NCI-H526 (cell line): ENCODE data around the gene PRKAG2.

ENCODE experiments used
- DNase-seq, 2 experiments: peaks; one replicate each; lab custom pipeline; 2025; lab: John Stamatoyannopoulos, UW

PRKAG2 gene

DNA sequence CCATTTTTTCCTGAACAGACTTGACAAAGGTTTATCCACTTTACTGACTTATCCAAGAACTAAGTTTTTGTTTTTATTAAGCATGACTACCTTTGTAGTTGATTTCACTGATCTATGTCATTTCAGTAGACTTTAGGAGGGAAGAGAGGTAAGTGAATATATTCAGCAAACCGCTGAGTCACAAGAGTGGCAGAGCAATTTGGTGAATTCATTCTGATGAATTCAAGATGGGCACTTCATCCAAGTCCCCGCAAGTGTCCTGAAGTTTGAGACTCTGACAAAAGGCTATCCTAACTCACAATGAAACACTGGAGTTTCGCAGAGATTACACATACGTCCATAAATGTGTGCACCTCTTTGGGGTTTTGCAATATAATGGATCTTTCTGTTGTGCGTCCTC is 255.0 kb downstream of the PRKAG2 start:
- no peak for DNase-seq

DNA sequence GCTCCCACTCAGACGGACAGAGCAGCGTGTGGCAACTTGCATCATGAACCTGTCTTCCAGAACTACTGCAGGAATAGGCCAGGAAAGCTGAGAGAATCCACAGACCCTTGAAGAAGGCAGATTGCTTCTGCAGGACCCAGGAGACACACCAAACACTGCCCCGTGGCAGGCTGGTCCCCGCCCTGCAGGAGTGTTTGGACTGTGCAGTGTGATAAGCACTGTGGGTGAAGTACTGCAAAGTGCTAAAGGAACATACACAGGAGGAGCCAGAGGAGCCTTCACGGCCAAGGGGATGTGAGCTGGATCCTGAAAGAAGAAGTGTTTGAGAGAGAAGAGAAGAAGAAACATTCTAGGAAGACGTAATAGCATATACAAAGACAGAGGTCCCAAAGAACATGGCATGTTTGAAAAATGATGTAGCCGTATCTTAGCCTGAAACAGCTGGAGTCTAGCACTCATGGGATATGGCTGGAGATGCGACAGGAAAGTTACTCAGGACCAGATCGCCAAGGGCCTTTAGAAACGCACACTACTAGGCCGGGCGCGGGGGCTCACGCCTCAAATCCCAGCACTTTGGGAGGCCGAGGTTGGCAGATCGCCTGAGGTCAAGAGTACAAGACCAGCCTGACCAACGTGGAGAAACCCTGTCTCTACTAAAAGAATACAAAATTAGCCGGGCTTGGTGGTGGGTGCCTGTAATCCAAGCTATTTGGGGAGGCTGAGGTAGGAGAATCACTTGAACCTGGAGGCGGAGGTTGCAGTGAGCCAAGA is 260.3 kb downstream of the PRKAG2 start:
- no peak for DNase-seq

- peak in 1 of 2 experiments; percentile 10 for DNase-seq
Observed at GRCh38 chr7:151615784-151616183, 261.1 kb downstream of the PRKAG2 start.

DNA sequence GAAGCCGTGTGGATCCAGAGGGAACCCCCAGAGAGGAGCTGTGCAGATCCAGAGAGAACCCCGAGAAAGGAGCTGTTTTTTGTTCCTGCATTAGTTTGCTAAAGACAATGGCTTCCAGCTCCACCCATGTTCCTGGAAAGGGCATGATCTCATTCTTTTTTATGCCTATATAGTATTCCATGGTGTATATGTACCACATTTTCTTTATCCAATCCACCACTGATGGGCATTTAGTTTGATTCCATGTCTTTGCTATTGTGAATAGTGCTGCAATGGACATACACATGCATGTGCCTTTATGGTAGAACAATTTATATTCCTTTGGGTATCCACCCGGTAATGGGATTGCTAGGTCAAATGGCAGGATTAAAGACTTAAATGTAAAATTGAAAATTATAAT is 261.9 kb downstream of the PRKAG2 start:
- DNase-seq = no peak

DNA sequence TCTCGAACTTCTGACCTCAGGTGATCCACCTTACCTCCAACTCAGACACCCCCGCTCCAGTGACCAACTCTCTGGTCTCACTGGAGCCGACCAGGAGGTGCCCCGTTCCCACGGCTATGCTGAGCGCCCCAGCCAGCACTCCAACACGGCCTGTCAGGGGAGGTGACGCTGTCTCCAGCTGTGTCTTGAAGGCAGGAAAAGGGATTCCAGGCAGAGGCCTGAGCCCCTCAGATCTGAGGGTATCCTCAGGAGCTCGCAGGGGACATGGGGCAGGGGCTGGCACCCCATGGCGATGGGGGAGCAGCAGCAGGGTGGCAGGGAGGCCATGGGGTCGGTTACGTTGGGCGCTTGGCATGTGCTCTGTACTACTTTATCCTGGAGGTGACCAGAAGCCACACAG is 262.9 kb downstream of the PRKAG2 start:
- DNase-seq = no peak

- no peak for DNase-seq
Observed at GRCh38 chr7:151611878-151612277, 265.0 kb downstream of the PRKAG2 start.

DNA sequence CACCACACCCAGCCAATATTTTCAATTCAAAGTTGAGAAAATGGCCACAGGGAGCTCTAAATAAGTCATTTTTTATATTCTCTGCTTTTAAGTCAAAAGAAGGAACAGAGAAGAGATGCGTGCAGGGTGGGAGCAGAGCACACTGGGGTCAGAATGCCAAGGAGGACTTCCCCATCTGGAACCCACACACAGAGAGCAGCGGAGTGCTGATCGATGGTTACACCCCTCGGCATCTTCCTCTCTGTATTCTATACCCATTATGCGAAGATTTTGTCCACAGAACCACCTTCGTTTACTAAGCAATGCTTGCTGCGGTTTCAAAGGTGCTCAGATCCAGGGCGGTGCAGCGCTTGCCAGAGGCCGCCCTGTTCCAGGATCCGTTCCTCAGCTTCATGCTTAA is 265.9 kb downstream of the PRKAG2 start:
- DNase-seq = no peak

GRCh38 chr7:151608031-151608551 is 268.8 kb downstream of the PRKAG2 start:
- no peak for DNase-seq

GRCh38 chr7:151607464-151607867 is 269.4 kb downstream of the PRKAG2 start:
- DNase-seq = no peak

DNA sequence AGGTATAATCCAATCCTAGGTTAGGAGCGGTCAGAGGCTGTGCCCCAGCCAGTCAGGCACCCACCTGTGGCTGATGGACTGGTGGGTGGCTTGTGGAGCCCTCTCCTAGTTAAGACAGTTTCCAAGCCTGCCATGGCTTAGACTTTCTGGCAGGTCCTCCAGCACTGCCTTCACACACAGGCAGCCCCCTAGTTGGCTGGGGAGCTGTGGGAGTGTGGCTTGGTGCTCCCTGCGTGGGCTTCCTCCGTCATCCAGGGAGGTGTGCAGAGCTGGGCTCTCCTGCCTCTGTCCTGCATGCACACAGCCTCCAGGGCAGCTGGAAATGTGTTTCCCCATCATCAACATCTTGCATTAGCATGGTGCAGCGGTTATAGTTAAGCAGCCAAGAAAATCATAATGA is 273.0 kb downstream of the PRKAG2 start:
- DNase-seq = no peak

DNA sequence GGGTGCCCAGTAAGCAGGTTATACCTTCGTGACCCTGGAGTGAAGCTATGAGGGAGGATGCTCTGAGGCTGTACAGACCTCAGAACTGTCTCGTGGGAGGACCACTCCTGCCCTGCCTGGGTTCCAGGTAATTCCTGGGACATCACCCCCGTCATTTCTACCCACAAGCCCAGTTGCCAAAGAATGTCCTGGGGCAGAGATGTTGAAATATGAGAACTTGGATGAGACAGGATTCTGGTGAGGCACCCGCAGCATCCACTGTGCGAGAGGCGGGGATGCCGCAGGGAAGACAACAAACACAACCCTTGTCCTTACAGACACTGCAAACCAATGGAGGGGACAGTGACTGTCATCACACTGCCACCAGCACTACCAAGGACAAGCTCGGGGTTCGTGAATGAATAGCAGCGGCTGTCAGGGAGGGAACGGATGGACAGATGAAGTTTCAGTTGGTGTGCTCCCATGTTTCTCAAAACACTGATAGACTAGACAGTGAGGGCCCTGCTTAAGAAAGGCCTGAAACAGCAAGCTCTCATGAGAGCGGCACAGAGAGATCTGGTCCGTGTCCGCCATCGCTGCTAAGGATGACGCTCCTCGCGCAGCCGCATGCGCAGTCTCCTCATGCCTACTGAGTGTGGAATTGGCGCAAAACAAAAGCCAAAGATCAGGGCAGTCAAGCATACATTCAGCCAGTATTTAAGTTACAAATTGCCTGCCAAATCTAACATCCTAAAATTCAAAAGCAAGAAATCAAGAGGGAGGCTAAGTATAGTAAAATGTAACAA is 275.2 kb downstream of the PRKAG2 start:
- DNase-seq = no peak

GRCh38 chr7:151600331-151600730 is 276.6 kb downstream of the PRKAG2 start:
- DNase-seq = no peak

GRCh38 chr7:151599401-151600227 is 277.3 kb downstream of the PRKAG2 start:
- no peak for DNase-seq

DNA sequence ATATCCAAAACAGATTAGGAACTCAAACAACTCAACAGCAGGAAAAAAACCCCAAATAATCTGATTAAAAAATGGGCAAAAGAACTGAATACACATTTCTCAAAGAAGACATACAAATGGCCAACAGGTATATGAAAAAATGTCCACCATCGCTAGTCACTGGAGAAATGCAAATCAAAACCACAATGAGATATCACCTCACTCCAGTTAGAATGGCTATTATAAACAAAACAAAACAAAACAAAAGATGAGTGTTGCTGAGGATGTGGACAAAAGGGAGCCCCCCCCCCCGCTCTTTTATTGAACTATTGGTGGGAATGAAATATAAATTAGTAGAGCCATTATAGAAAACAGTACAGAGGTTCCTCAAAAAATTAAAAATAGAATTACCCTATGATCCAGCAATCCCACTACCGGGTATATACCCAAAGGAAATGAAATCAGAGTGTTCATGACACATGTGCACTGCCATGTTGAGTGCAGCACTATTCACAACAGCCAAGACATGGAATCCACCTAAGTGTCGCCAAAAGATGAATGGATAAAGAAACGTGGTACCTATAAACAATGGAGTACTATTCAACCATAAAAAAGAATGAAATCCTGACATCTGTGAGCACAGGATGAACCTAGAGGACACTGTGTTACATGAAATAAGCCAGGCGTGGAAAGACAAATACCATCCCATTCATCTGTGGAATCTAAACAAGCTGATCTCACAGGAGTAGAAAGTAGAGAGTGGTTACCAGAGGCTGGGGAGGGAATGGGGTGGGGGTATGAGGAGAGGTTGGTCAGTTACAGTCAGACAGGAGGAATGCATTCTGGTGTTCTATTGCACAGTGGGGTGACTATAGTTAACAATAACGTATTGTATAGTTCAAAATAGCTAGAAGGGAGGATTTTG is 279.1 kb downstream of the PRKAG2 start:
- DNase-seq = peak; percentile 66 to 73

DNA sequence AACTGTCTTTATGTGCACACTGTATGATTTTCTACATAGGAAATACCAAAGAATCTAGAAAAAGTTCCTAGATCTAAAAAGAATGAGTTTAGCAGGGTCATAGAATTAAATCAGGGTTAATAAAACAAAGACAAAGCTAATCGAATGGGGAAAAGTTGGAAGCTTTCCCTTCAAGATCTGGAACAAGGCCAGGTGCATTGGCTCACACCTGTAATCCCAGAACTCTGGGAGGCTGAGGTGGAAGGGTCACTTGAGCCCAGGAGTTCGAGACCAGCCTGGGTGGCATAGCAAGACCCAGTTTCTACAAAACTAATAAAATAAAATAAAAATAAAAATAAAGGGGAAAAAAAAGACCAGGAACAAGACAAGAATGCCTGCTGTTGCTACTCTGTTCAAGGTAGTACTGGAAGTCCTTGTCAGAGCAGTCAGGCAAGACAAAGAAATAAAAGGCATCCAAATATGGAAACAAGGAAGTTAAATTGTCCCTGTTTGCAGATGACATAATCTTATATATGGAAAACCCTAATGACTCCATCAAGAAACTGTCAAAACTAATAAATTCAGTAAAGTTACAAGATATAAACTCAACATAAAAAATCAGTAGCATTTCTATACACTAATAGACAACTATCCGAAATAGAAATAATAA is 281.1 kb downstream of the PRKAG2 start:
- peak in 1 of 2 experiments; percentile 8 for DNase-seq

GRCh38 chr7:151592868-151593486 is 283.9 kb downstream of the PRKAG2 start:
- DNase-seq = no peak

DNA sequence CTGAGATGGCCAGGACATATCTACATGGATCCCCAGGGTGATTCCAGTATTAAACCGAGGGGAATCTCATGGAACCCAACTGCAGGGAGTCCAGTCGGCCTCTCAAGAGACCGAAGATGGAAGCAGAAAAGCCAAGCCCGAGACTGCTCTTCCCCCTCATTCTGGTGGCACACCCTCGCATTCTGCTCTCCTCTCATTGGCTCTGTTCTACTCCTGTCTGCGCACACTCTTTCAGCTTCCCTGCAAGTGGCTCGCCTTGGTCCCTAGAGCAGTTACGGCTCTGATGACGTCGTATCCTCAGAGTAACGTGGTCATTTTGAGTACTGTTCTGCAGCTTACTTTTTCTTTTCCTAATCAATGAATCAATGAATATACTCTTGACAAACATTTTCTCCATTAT is 284.6 kb downstream of the PRKAG2 start:
- no peak for DNase-seq

DNA sequence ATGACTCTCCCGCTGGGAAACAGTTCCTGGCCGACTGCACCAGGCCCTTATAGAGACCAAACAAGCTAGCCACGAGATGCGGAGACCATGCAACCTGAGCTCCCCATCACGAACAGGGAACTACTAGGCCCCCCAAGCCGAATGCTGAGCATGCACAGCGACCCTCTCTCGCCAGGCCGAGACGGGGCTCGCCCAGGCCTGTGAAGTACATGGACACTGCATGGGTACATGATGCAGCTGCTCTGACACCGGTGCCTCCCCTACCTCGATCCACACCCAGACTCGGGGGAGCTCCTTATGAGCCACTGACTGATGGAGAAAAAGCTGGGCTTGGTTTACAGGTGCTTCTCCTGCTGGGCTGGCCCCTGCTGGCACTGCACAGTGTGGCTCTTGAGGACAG is 285.0 kb downstream of the PRKAG2 start:
- DNase-seq = no peak

DNA sequence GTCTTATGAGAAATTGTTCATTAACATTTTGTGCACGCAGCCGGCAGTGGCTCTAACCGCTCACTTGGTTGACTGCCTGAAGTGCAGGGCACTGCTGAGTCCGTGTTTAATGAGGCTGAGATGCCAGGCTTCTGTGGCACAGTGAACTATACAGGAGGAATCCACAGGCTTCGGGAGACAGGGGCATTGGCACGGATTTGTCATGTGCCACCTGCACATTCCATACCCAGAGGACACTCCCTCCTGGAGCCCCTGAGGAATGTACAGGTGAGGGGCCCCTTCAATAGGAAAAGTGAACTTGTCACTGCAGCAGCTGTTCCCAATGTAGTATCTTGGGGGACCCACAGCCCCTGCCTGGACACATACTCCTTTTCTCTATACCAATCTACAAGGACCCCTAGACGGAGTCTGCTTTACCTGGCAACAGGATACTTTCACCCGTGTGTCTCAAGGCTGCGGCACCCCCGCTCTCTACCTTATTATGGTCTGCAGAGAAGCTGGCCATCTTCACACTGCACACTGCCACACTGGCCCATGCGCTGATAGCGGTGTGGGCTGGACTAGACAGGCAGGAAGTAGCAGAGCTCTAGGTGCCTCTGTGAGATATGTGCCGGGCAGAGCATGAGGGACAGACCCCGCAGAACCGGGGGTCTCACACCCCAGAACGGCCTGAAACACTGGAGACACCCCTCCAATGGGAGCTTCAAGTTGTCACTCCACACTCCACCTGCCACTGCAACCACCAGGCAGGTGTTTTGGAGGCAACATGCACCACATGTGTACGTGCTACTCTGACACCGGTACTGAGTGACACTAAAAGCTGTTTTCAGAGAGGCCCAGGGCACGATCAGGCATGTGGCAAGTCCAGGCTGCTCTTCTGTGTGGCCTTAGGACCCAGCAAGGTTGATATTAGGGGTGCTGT is 285.8 kb downstream of the PRKAG2 start:
- DNase-seq = peak in 1 of 2 experiments; percentile 47
